Suprapubic skin (tissue), 4 donors: ENCODE results near the gene CD207.

ENCODE experiments used
- EP300 ChIP-seq: sonication (generic); formaldehyde crosslinking; IDR thresholded peaks from one replicate; pipeline ENCODE4 v1.6.1; 2017; ENCODE audit warnings: antibody characterized with exemption
- POLR2A ChIP-seq, 2 donors: fragments of 450-650 bp; IDR thresholded peaks; one replicate each; pipeline ENCODE4 v1.6.1; 2017; ENCODE audit warnings: antibody characterized with exemption in 2 of 2, mild to moderate bottlenecking in 2 of 2, moderate library complexity in 2 of 2
- POLR2AphosphoS5 ChIP-seq, 3 donors: sonication (generic); formaldehyde crosslinking; IDR thresholded peaks; one replicate each; pipeline ENCODE4 v1.6.1; 2017; ENCODE audit warnings: antibody characterized with exemption in 3 of 3
- TF ChIP-seq, protein P1 (sequence below), 2 donors: fragments of 200-600 bp in 1 of 2; fragments of 450-650 bp in 1 of 2; sonication (generic) in 1 of 2; IDR thresholded peaks; one replicate each; pipeline ENCODE4 v1.5.1; 2016 to 2019; ENCODE audit warnings: antibody characterized with exemption in 2 of 2, mild to moderate bottlenecking in 1 of 2, moderate library complexity in 1 of 2

DNA sequence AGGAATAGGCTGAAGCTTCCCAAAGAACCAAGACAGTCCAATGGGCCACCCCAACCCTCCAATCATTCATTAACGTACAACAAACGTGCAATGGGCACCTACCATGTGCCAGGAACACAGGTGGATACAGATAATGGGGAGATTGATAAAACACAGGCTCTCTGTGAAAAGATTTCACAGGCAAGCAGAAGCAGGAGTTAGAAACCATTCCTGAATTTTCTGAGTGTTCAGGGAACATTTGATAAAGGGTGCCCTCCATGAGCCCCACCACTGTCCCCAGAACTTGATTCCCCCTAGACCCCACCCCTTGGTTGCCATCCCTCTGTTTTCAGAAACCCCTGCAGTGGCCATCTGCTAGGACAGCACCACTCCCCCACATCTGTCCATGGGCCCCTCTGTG is 1.5 kb downstream of the CD207 start:
- TF ChIP-seq POLR2A (IDR thresholded peaks at IDR 0.05) (no peak), EP300 (no peak), POLR2AphosphoS5 (IDR thresholded peaks at IDR 0.05) (no peak)
- TF ChIP-seq, protein P1, sequence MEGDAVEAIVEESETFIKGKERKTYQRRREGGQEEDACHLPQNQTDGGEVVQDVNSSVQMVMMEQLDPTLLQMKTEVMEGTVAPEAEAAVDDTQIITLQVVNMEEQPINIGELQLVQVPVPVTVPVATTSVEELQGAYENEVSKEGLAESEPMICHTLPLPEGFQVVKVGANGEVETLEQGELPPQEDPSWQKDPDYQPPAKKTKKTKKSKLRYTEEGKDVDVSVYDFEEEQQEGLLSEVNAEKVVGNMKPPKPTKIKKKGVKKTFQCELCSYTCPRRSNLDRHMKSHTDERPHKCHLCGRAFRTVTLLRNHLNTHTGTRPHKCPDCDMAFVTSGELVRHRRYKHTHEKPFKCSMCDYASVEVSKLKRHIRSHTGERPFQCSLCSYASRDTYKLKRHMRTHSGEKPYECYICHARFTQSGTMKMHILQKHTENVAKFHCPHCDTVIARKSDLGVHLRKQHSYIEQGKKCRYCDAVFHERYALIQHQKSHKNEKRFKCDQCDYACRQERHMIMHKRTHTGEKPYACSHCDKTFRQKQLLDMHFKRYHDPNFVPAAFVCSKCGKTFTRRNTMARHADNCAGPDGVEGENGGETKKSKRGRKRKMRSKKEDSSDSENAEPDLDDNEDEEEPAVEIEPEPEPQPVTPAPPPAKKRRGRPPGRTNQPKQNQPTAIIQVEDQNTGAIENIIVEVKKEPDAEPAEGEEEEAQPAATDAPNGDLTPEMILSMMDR (IDR thresholded peaks at IDR 0.05) = no peak
